Muscle of leg (tissue), 11 donors: ENCODE measurements around the gene TRNP1. TPM values are rescaled to one million over a fixed set of nuclear protein-coding genes. Genes with fewer than 3 reads are reported as not detected.

ENCODE experiments used
- DNase-seq: peaks from one replicate; pipeline ENCODE4 v3.0.0; 2013
- H3K27ac ChIP-seq: one replicate; pipeline ENCODE4 v1.5.1; 2013; ENCODE audit warnings: mild to moderate bottlenecking, low read length, control low read depth
- H3K27me3 ChIP-seq: one replicate; pipeline ENCODE4 v1.6.1; 2013; ENCODE audit warnings: low read length; ENCODE audit not compliant: control insufficient read depth, insufficient read depth
- H3K36me3 ChIP-seq: one replicate; pipeline ENCODE4 v1.6.1; 2013; ENCODE audit warnings: low read length; ENCODE audit not compliant: control insufficient read depth, insufficient read depth
- H3K4me1 ChIP-seq: one replicate; pipeline ENCODE4 v1.6.1; 2013; ENCODE audit warnings: low read length; ENCODE audit not compliant: control insufficient read depth, insufficient read depth
- H3K4me3 ChIP-seq: one replicate; pipeline ENCODE4 v1.5.1; 2013; ENCODE audit warnings: low read length, control low read depth
- H3K9me3 ChIP-seq: replicated peaks from 2 replicates; pipeline ENCODE4 v1.6.1; 2013; ENCODE audit warnings: low read depth, low read length; ENCODE audit not compliant: control insufficient read depth
- WGBS: methylation state at CpG from one replicate; pipeline ENCODE4 v1.1.5; 2013; ENCODE audit warnings: missing lambda C conversion rate; ENCODE audit not compliant: insufficient coverage; 5-methylcytosine and 5-hydroxymethylcytosine counted together
- polyA plus RNA-seq, 8 donors: library from polyadenylated mRNA; unstranded; fragments of 120-200 nt; gene quantifications; one replicate each; pipeline versions ENCODE4 v1.2.1 to v1.2.3, GENCODE V29; 2013; ENCODE audit warnings: inconsistent platforms in 1 of 8, low replicate concordance in 1 of 8; ENCODE audit not compliant: insufficient read length in 8 of 8, insufficient read depth in 1 of 8
- total RNA-seq: library from RNA; stranded (reverse); fragments of 120-200 nt; gene quantifications from one replicate; pipeline ENCODE4 v1.2.4, GENCODE V29; 2013

The TRNP1 gene
- total and polyA plus RNA-seq, 9 donors = 1.3 to 3.2 (median 2.0) TPM

DNA sequence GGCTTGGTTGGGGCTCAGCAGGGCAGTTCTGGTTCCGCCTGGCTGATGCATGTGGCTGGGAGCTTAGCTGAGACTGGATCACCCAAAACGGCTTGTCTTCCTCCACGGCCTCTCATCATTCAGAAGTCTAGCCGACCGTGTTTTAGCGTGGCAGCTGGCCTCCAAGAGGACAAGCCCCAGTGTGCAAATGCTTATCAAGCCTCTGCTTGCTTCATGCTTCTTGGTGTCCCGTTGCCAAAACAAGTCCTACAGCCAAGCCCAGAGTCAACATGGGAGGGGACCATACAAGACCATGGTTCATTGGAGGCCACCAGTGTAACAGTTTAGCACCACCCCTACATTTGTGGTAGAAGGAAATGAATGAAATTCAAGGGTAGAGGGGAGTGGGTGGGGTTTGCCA is 22.7 kb upstream of the TRNP1 start:
- Histone ChIP-seq H3K9me3 (no peaks in the 10 kb centered on the region), H3K27ac (no peak overlapping the region), H3K4me3 (no peak overlapping the region), H3K4me1 (no peaks in the 10 kb centered on the region), H3K27me3 (peaks cover 17% of the 10 kb centered on the region), H3K36me3 (no peaks in the 10 kb centered on the region)
- no peak for DNase-seq
- 54% methylated on average over 7 of the region's 7 CpGs for WGBS

DNA sequence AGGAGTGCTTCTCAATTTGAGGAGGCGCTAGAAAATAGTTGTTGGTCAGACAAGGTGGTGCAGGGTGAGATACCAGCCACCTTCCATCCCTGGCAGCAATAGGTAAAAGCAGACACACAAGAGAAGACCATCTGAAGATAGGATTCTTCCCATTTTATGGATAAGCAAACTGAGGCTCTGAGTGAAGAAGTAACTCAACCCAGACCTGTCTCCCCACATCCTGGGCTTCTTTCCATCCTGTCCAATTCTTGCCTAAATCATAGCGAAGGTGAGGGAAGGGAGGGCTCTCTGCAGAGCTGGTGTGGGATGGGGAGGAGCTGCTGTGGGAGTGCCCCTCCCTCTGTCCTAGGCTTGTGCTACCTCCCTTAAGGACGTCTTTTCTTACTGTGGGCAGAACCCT is 21.9 kb upstream of the TRNP1 start:
- H3K9me3 ChIP-seq = no peaks in the 10 kb centered on the region
- WGBS = 80% methylated on average over 1 of the region's 3 CpGs
- H3K4me1 ChIP-seq = no peaks in the 10 kb centered on the region
- peaks cover 15% of the 10 kb centered on the region for H3K27me3 ChIP-seq
- no peak overlapping the region for H3K27ac ChIP-seq
- DNase-seq = no peak
- H3K36me3 ChIP-seq = no peaks in the 10 kb centered on the region
- no peak overlapping the region for H3K4me3 ChIP-seq

DNA sequence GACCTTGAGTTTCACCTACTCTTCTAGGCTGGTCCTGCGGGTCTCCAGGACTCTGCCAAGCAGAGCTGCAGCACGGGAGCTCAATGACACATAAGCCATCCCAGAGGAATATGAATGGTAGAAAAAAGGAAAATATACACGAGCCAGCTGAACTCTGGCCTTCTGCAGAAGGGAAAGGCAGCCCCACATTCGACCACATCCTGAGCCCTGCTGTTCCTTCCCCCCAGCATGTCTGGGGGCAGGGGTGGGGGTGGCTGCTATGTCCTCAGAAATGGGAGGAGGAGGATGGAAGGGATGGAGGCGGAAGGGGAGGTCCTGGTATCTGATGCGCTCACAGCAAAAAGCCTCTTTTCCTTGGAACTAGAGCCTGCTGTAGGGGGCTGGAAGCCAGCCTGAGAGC is 21.1 kb upstream of the TRNP1 start:
- WGBS = 35% methylated on average over 2 of the region's 6 CpGs
- no peaks in the 10 kb centered on the region for H3K9me3 ChIP-seq
- H3K27me3 ChIP-seq = peaks cover 12% of the 10 kb centered on the region

DNA sequence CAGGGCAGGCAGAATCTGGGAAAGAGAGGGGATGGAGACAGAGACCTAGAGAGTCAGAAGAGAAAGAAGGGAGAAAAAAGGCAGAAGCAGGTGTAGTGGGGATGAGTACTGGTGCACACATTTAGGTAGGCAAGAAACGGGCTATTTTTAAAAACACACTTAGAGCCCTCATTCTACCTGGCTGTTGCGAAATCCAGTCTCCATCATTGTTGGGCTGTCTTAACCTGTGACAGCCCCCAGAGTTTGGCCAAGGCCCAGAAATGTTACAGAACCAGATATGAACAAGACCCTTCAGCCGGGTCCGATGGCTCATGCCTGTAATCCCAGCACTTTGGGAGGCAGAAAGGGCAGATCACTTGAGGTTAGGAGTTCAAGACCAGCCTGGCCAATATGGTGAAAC is 20.7 kb upstream of the TRNP1 start:
- DNase-seq = no peak
- H3K27ac ChIP-seq = no peak overlapping the region
- H3K27me3 ChIP-seq = peaks cover 12% of the 10 kb centered on the region
- no peaks in the 10 kb centered on the region for H3K9me3 ChIP-seq
- 84% methylated on average over 3 of the region's 4 CpGs for WGBS
- H3K4me3 ChIP-seq = no peak overlapping the region
- H3K4me1 ChIP-seq = no peaks in the 10 kb centered on the region
- H3K36me3 ChIP-seq = no peaks in the 10 kb centered on the region

More for the DNA sequence above, 21.1 kb upstream of the TRNP1 start:
- DNase-seq = no peak
- H3K27ac ChIP-seq = no peak overlapping the region
- no peak overlapping the region for H3K4me3 ChIP-seq
- no peaks in the 10 kb centered on the region for H3K4me1 ChIP-seq
- no peaks in the 10 kb centered on the region for H3K36me3 ChIP-seq

DNA sequence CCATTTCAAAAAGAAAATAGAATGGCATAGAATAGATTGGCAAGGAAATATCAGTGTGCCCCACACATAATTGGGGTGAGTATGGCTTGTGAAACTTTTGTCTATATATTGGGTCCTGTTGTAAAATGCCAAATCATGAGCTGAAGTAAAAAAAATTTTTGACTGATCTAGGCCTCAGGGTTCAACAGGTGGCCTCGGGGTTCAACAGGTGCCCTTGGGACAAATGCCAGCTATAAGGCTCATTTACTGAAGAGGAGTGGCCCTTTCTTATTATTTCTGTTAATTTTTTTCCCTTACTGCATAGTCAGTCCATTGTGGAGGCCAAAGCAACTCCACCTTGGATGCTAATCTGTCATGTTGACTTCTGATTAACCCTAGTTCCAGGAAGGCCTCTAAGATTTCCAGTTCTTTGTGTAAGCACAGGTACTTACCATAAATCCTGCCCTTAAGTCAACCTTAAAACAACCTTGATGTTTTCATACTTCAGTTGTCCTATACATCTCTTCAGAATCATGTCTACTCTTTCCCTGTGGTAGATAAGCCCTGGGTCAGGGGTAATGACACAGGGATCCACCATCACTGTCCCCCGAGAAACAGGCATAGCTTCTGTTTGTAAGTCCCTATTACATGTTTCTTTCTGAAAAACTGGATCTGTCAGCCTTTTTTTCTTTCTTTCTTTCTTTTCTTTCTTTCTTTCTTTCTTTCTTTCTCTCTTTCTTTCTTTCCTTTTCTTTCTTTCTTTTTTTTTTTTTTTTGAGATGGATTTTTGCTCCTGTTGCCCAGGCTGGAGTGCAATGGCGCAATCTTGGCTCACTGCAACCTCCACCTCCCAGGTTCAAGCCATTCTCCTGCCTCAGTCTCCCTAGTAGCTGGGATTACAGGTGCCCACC is 16.6 kb upstream of the TRNP1 start:
- DNase-seq = no peak
- Histone ChIP-seq H3K4me3 (no peak overlapping the region), H3K36me3 (no peaks in the 10 kb centered on the region), H3K4me1 (no peaks in the 10 kb centered on the region), H3K27ac (no peak overlapping the region), H3K9me3 (no peaks in the 10 kb centered on the region), H3K27me3 (no peaks in the 10 kb centered on the region)
- no CpG with 5 or more reads among the region's 3 CpGs for WGBS

DNA sequence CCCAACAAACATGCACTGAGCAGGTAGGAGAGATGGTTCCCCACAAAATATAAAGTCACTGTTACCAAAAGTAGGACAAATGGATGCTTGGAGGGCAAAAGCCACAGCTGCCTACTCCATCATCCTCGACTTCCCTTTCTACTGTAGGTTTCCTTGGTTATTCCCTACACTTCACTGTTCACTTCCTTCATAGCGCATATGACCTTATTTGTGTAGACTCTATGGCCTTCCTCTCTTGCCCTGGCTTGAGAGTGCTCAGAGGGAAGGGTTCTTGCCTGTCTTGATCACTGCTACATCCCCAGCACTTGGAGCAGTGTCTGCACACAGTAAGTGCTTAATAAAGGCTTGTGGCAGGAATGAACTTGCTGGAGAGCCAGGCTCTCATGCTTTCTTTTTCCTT is 14.6 kb upstream of the TRNP1 start:
- Histone ChIP-seq H3K27me3 (peaks cover 3% of the 10 kb centered on the region), H3K4me1 (no peaks in the 10 kb centered on the region), H3K36me3 (no peaks in the 10 kb centered on the region), H3K4me3 (no peak overlapping the region), H3K9me3 (no peaks in the 10 kb centered on the region), H3K27ac (no peak overlapping the region)
- DNase-seq = no peak
- 33% methylated on average over 1 of the region's 2 CpGs for WGBS

DNA sequence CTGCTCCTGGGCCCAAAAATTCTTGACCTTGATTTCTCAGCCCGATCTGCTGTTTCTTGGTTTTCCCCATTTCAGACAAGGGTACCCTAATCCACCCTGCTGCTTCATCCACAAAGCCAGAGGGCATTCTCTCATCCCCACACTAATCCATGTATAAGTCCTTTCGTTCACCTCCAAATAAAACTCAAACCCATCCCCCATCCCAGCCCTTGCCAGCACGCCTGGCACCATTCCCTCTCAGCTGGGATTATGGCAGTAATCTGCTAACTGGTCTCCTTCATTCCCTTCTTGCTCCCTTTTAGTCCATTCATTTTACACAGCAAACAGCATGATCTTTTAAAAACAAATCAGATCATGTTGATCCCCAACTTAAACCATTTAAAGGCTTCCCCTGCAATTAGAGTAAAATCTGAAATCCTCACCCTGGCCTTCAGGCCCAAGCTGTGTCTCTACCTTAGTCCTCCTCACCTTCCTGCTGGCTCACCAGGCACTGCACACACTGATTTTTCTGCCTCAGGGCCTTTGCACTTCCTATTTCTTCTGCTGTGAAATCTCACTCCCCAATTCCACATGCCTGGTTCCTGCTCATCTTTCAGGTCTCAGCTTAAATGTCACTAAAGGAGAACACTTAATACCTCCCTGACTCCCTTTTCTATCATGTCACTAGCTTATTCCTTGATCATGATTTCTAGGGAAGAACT is 12.2 kb upstream of the TRNP1 start:
- Histone ChIP-seq H3K36me3 (no peaks in the 10 kb centered on the region), H3K27me3 (peaks cover 12% of the 10 kb centered on the region), H3K4me1 (no peaks in the 10 kb centered on the region), H3K9me3 (no peaks in the 10 kb centered on the region), H3K4me3 (no peak overlapping the region), H3K27ac (no peak overlapping the region)
- DNase-seq = no peak
- WGBS = 59% methylated on average over 3 of the region's 3 CpGs

DNA sequence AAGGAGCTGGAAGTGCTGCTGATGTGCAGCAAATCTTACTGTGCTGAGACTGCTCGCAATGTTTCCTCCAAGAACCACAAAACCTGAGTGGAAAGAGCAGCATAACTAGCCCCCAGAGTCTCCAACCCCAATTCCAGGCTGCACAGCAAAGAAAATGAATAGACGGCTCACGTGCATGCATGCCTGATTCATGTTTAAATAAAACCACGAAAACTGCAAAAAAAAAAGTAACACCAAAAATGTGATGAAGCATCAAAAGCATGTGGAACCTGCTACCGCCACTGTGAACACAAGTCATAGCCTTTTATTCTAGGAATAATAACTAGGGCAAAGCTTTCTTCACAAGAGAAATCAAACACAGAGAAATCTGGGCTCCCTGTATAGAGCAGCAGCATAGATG is 9.6 kb upstream of the TRNP1 start:
- H3K9me3 ChIP-seq = no peaks in the 10 kb centered on the region
- no peaks in the 10 kb centered on the region for H3K36me3 ChIP-seq
- peaks cover 21% of the 10 kb centered on the region for H3K27me3 ChIP-seq
- H3K27ac ChIP-seq = no peak overlapping the region
- H3K4me3 ChIP-seq = no peak overlapping the region
- WGBS = 33% methylated on average over 1 of the region's 5 CpGs
- DNase-seq = no peak
- no peaks in the 10 kb centered on the region for H3K4me1 ChIP-seq

DNA sequence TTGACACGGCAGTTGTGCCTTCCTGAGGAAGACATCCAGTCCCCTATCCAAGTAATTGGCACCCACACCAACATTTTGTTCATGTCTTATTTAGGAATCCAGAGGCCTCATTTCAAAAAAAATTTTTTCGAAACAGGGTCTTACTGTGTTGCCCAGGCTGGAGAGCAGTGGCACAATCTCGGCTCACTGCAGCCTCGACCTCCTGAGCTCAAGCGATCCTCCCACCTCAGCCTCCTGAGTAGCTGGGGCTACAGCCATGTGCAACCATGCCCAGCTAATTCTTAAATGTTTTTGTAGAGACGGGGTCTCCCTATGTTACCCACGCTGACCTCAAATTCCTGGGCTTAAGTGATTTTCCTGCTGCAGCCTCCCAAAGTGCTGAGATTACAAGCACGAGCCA is 9.2 kb upstream of the TRNP1 start:
- WGBS = 65% methylated on average over 7 of the region's 8 CpGs
- Histone ChIP-seq H3K36me3 (no peaks in the 10 kb centered on the region), H3K27ac (no peak overlapping the region), H3K27me3 (peaks cover 21% of the 10 kb centered on the region), H3K4me3 (no peak overlapping the region), H3K4me1 (no peaks in the 10 kb centered on the region), H3K9me3 (no peaks in the 10 kb centered on the region)
- no peak for DNase-seq

DNA sequence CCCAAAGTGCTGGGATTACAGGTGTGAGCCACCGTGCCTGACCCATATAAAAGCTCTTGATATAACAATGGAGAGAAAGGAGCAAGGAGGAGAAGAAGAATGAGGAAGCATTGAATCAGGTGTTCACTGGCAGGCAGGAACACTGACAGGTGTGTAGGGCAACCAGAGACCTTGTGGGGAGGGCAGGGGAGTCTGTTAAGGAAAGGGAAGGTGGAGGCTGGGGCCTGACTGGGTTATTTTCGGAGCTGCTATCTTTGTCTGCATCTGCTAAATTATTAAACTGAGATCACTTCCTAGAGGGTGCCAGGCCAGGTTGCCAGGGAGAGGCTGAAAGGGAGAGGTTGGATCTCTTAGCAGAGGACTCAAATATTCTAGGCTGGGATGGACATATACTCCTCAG is 6.8 kb upstream of the TRNP1 start:
- no peak overlapping the region for H3K27ac ChIP-seq
- no peak for DNase-seq
- peaks cover 33% of the 10 kb centered on the region for H3K27me3 ChIP-seq
- no peaks in the 10 kb centered on the region for H3K9me3 ChIP-seq
- H3K36me3 ChIP-seq = no peaks in the 10 kb centered on the region
- H3K4me3 ChIP-seq = no peak overlapping the region
- no peaks in the 10 kb centered on the region for H3K4me1 ChIP-seq
- 83% methylated on average over 1 of the region's 2 CpGs for WGBS
